H1 (cell line): ENCODE data around the gene DDX3X. TPM values are rescaled to one million over a fixed set of nuclear protein-coding genes. Genes with fewer than 3 reads are reported as not detected.

Experiments used
- CTCF ChIA-PET: fragments of 300-600 bp; sonication (Branson Sonifier 250); formaldehyde crosslinking; loops from one replicate; lab custom pipeline; 2021; ENCODE audit not compliant: partially characterized antibody; lab: Charles Lee
- POLR2A ChIA-PET: fragments of 300-600 bp; sonication (Branson Sonifier 250); formaldehyde crosslinking; loops from one replicate; lab custom pipeline; 2021; ENCODE audit warnings: inconsistent platforms; ENCODE audit not compliant: partially characterized antibody; lab: Charles Lee
- DNase-seq, 2 experiments: peaks; one replicate each; pipeline versions ENCODE4 v3.0.0 to v3.0.0-alpha.2; 2010 to 2022; ENCODE audit warnings: low spot score in 2 of 2, low read depth in 1 of 2, mixed read lengths in 1 of 2
- FAIRE-seq: peaks from 2 replicates; lab custom pipeline; 2011; peaks lifted over from hg19 to GRCh38; lab: Jason Lieb, UNC
- H2AFZ ChIP-seq: 2 replicates; pipeline ENCODE4 v1.8.1; 2012; ENCODE audit warnings: low read length, inconsistent platforms
- H2AK5ac ChIP-seq: 2 replicates; pipeline ENCODE4 v1.6.1; 2013; ENCODE audit warnings: low read depth, low read length
- H2BK120ac ChIP-seq: replicated peaks from 2 replicates; pipeline ENCODE3; 2013; ENCODE audit warnings: low read depth, low read length, inconsistent platforms
- H2BK12ac ChIP-seq: 2 replicates; pipeline ENCODE4 v1.6.1; 2013; ENCODE audit warnings: low read depth, low read length
- H2BK15ac ChIP-seq: 2 replicates; pipeline ENCODE4 v1.6.1; 2013; ENCODE audit warnings: low read length
- H2BK20ac ChIP-seq: 2 replicates; pipeline ENCODE4 v1.6.1; 2013; ENCODE audit warnings: low read length
- H2BK5ac ChIP-seq: 2 replicates; pipeline ENCODE4 v1.6.1; 2013; ENCODE audit warnings: low read depth, low read length
- H3K14ac ChIP-seq: 2 replicates; pipeline ENCODE4 v1.6.1; 2013; ENCODE audit warnings: inconsistent platforms; ENCODE audit not compliant: insufficient read length
- H3K18ac ChIP-seq: 2 replicates; pipeline ENCODE4 v1.6.1; 2013; ENCODE audit warnings: low read length; ENCODE audit errors: extremely low read depth
- H3K23ac ChIP-seq: 2 replicates; pipeline ENCODE4 v1.6.1; 2013; ENCODE audit warnings: inconsistent platforms; ENCODE audit not compliant: insufficient read length
- H3K23me2 ChIP-seq: 2 replicates; pipeline ENCODE4 v1.6.1; 2013; ENCODE audit warnings: low read depth, low read length
- H3K27ac ChIP-seq: 2 replicates; pipeline ENCODE4 v1.6.1; 2011; ENCODE audit warnings: low read depth, low read length, inconsistent platforms
- H3K27me3 ChIP-seq, 4 experiments: replicated peaks in 1 of 4; 1 replicate in 1 of 4; 2 replicates in 3 of 4; pipeline versions ENCODE4 v1.6.1 to v1.8.1; 2011 to 2013; ENCODE audit warnings: low read length in 3 of 4, mild to moderate bottlenecking in 3 of 4, inconsistent platforms in 2 of 4, mixed read lengths in 2 of 4, moderate library complexity in 1 of 4; ENCODE audit not compliant: control insufficient read depth in 3 of 4, insufficient read depth in 3 of 4; ENCODE audit errors: extremely low read depth in 1 of 4
- H3K36me3 ChIP-seq, 4 experiments: 2 replicates each; pipeline versions ENCODE4 v1.6.1 to v1.8.1; 2011 to 2013; ENCODE audit warnings: mild to moderate bottlenecking in 4 of 4, low read length in 3 of 4, moderate library complexity in 2 of 4, control low read depth in 1 of 4, inconsistent platforms in 1 of 4; ENCODE audit not compliant: insufficient read depth in 4 of 4, control insufficient read depth in 2 of 4
- H3K4ac ChIP-seq: replicated peaks from 2 replicates; pipeline ENCODE3; 2013; ENCODE audit warnings: low read length, low read depth, mixed read lengths, inconsistent platforms; ENCODE audit not compliant: insufficient read length
- H3K4me1 ChIP-seq, 4 experiments: replicated peaks in 1 of 4; 1 replicate in 1 of 4; 2 replicates in 3 of 4; pipeline versions ENCODE4 v1.6.1 to v1.8.1; 2011 to 2013; ENCODE audit warnings: low read length in 3 of 4, inconsistent platforms in 2 of 4, mixed read lengths in 1 of 4; ENCODE audit not compliant: insufficient read depth in 4 of 4, control insufficient read depth in 3 of 4
- H3K4me2 ChIP-seq, 2 experiments: 2 replicates each; pipeline versions ENCODE4 v1.6.1 to v1.8.1; 2011 to 2013; ENCODE audit warnings: low read depth in 2 of 2, low read length in 2 of 2, control low read depth in 1 of 2, inconsistent platforms in 1 of 2, mild to moderate bottlenecking in 1 of 2; ENCODE audit not compliant: insufficient read depth in 1 of 2
- H3K4me3 ChIP-seq, 4 experiments: fragments of 200-600, 300-600 bp in 1 of 4; sonication (generic), shearing (Covaris generic), sonication (Bioruptor Twin) in 1 of 4; 2 replicates each; pipeline versions ENCODE4 v1.5.1 to v1.8.1; 2011 to 2016; ENCODE audit warnings: low read length in 4 of 4, low read depth in 3 of 4, control low read depth in 2 of 4, inconsistent platforms in 2 of 4, mild to moderate bottlenecking in 2 of 4, mixed read lengths in 1 of 4, moderate library complexity in 1 of 4; ENCODE audit not compliant: insufficient read depth in 2 of 4; ENCODE audit errors: extremely low read depth in 1 of 4
- H3K56ac ChIP-seq: replicated peaks from 2 replicates; pipeline ENCODE3; 2013; ENCODE audit warnings: low read depth, mild to moderate bottlenecking, mixed read lengths, low read length, inconsistent platforms; ENCODE audit not compliant: insufficient read length
- H3K79me1 ChIP-seq: 2 replicates; pipeline ENCODE4 v1.6.1; 2013; ENCODE audit warnings: low read depth, low read length, control low read depth
- H3K79me2 ChIP-seq, 2 experiments: 2 replicates each; pipeline versions ENCODE4 v1.6.1 to v1.8.1; 2012 to 2013; ENCODE audit warnings: low read length in 2 of 2, mild to moderate bottlenecking in 2 of 2, inconsistent platforms in 1 of 2; ENCODE audit not compliant: insufficient read depth in 2 of 2, control insufficient read depth in 1 of 2
- H3K9ac ChIP-seq, 4 experiments: replicated peaks in 1 of 4; 1 replicate in 1 of 4; 2 replicates in 3 of 4; pipeline versions ENCODE4 v1.6.1 to v1.8.1; 2011 to 2013; ENCODE audit warnings: low read depth in 3 of 4, low read length in 3 of 4, control low read depth in 2 of 4, mild to moderate bottlenecking in 2 of 4, moderate library complexity in 2 of 4, inconsistent platforms in 1 of 4; ENCODE audit errors: extremely low read depth in 1 of 4
- H3K9me3 ChIP-seq, 2 experiments: 2 replicates each; pipeline versions ENCODE4 v1.6.1 to v1.8.1; 2012 to 2013; ENCODE audit warnings: mild to moderate bottlenecking in 2 of 2, moderate library complexity in 2 of 2, control low read depth in 1 of 2, inconsistent platforms in 1 of 2, low read depth in 1 of 2, low read length in 1 of 2, mixed read lengths in 1 of 2; ENCODE audit not compliant: insufficient read depth in 2 of 2
- H4K20me1 ChIP-seq, 2 experiments: replicated peaks in 1 of 2; 2 replicates each; pipeline versions ENCODE3 to v1.8.1; 2011 to 2013; ENCODE audit warnings: inconsistent platforms in 2 of 2, low read length in 2 of 2, mild to moderate bottlenecking in 1 of 2; ENCODE audit not compliant: insufficient read depth in 2 of 2, control insufficient read depth in 1 of 2
- H4K5ac ChIP-seq: 2 replicates; pipeline ENCODE4 v1.6.1; 2013; ENCODE audit warnings: low read length, low read depth, mixed read lengths, inconsistent platforms; ENCODE audit not compliant: insufficient read length
- H4K8ac ChIP-seq: 2 replicates; pipeline ENCODE4 v1.8.0; 2013; ENCODE audit warnings: mild to moderate bottlenecking, moderate library complexity, low read length, inconsistent platforms; ENCODE audit not compliant: insufficient read depth; ENCODE audit errors: extremely low read depth
- H4K91ac ChIP-seq: replicated peaks from 2 replicates; pipeline ENCODE3; 2013; ENCODE audit warnings: low read length, mixed read lengths, inconsistent platforms; ENCODE audit not compliant: insufficient read length
- CTCF ChIP-seq, 3 experiments: IDR thresholded peaks; 1 replicate in 2 of 3; 2 replicates in 1 of 3; pipeline versions ENCODE4 v1.5.1 to v1.6.1; 2011; ENCODE audit warnings: low read length in 3 of 3, mild to moderate bottlenecking in 3 of 3, inconsistent platforms in 2 of 3, low read depth in 1 of 3, moderate library complexity in 1 of 3; ENCODE audit not compliant: insufficient read depth in 1 of 3; ENCODE audit errors: control extremely low read depth in 1 of 3
- EZH2 ChIP-seq: fragments of 200-600 bp; sonication (generic); IDR thresholded peaks from 2 replicates; pipeline ENCODE4 v1.7.1; 2012; ENCODE audit warnings: low read depth, mild to moderate bottlenecking, moderate library complexity, low read length, inconsistent platforms; ENCODE audit not compliant: severe bottlenecking
- GTF2F1 ChIP-seq: IDR thresholded peaks from 2 replicates; pipeline ENCODE4 v1.6.1; 2012; ENCODE audit warnings: low read depth, low read length, improper control_type of control experiment, borderline replicate concordance
- KDM5A ChIP-seq: fragments of 200-600 bp; IDR thresholded peaks from 2 replicates; pipeline ENCODE4 v1.7.1; 2012; ENCODE audit warnings: mild to moderate bottlenecking, low read length, inconsistent platforms, mixed read lengths
- POLR2A ChIP-seq, 2 experiments: IDR thresholded peaks; 1 replicate in 1 of 2; 2 replicates in 1 of 2; pipeline ENCODE4 v1.6.1; 2011; ENCODE audit warnings: low read depth in 2 of 2, low read length in 2 of 2, mild to moderate bottlenecking in 2 of 2; ENCODE audit errors: control extremely low read depth in 1 of 2
- SAP30 ChIP-seq: fragments of 300-600 bp; sonication (generic); IDR thresholded peaks from 2 replicates; pipeline ENCODE4 v1.7.1; 2012; ENCODE audit warnings: low read length, moderate library complexity, mild to moderate bottlenecking, inconsistent platforms; ENCODE audit not compliant: insufficient read depth, insufficient replicate concordance
- SP1 ChIP-seq: IDR thresholded peaks from 2 replicates; pipeline ENCODE4 v1.6.1; 2011; ENCODE audit warnings: low read depth, low read length
- SRF ChIP-seq: IDR thresholded peaks from 2 replicates; pipeline ENCODE4 v1.6.1; 2011; ENCODE audit warnings: mild to moderate bottlenecking, low read depth, low read length, moderate library complexity
- SUZ12 ChIP-seq: fragments of 200-600 bp; sonication (generic); IDR thresholded peaks from 2 replicates; pipeline ENCODE4 v1.6.1; 2012; ENCODE audit warnings: mild to moderate bottlenecking, inconsistent platforms, low read length, moderate library complexity, mixed read lengths
- WGBS, 2 experiments: shearing (Covaris generic) in 1 of 2; methylation state at CpG; one replicate each; pipeline versions ENCODE4 v1.1.6 to v1.1.7; 2013 to 2015; ENCODE audit warnings: low lambda C conversion rate in 2 of 2, mixed read lengths in 2 of 2, inconsistent platforms in 1 of 2, low coverage in 1 of 2, missing lambda C conversion rate in 1 of 2; ENCODE audit not compliant: insufficient replicate concordance in 2 of 2, insufficient coverage in 1 of 2, insufficient read length in 1 of 2; ENCODE audit errors: extremely low coverage in 1 of 2, missing lambda C conversion rate in 1 of 2; 5-methylcytosine and 5-hydroxymethylcytosine counted together
- polyA plus RNA-seq, 7 experiments: library from polyadenylated mRNA; depleted of rRNA in 3 of 7; stranded (reverse) in 5 of 7; unstranded in 2 of 7; fragments of >200 nt in 5 of 7; fragments of 200-250 nt in 2 of 7; gene quantifications; 1 replicate in 5 of 7; 2 replicates in 1 of 7; 4 replicates in 1 of 7; pipeline versions ENCODE4 v1.2.1 to v1.2.3, GENCODE V29; 2011 to 2013; ENCODE audit warnings: missing spikeins in 2 of 7, mixed read lengths in 2 of 7
- total RNA-seq: library from RNA; stranded (reverse); fragmentation: NEBNext Ultra II Directional; extraction: Animal tissue kit (Norgen Biotek cat#: 25700); gene quantifications from 2 replicates; pipeline ENCODE4 v1.2.1, GENCODE V29; 2021
- TF ChIP-seq, protein P1 (sequence below): IDR thresholded peaks from 2 replicates; pipeline ENCODE4 v1.6.1; 2011; ENCODE audit warnings: low read depth, mild to moderate bottlenecking, low read length; ENCODE audit not compliant: insufficient read depth

The DDX3X gene
- total and polyA plus RNA-seq, 2 of the 8 experiments (the other 6 are each of a cell fraction or from before 2014, with no cell fraction given) = 39.4 to 291 TPM

- no peak overlapping the region for H4K8ac ChIP-seq
These were observed 75.0 kb downstream of the DDX3X start for GRCh38 chrX:41409006-41409405.

More at GRCh38 chrX:41409006-41409405, 75.0 kb downstream of the DDX3X start:
- Histone ChIP-seq H2AFZ (no peak overlapping the region), H3K4me1 (no peaks in the 10 kb centered on the region), H2BK12ac (no peak overlapping the region), H3K9me3 (peaks cover 0 to under 1% of the 10 kb centered on the region in 2 experiments; a peak in 1 of 4 replicates), H3K23me2 (no peaks in the 10 kb centered on the region), H3K4ac (no peak overlapping the region), H3K79me2 (no peaks in the 10 kb centered on the region), H2BK5ac (no peak overlapping the region), H3K56ac (no peak overlapping the region), H4K5ac (no peak overlapping the region), H3K4me3 (no peak overlapping the region), H3K14ac (no peak overlapping the region), H4K91ac (no peak overlapping the region), H3K18ac (no peak overlapping the region), H3K79me1 (no peaks in the 10 kb centered on the region), H3K36me3 (no peaks in the 10 kb centered on the region), H2BK15ac (no peak overlapping the region), H3K4me2 (no peak overlapping the region), H4K20me1 (no peaks in the 10 kb centered on the region), H2AK5ac (no peak overlapping the region), H3K27ac (no peak overlapping the region), H2BK120ac (no peak overlapping the region), H3K27me3 (no peaks in the 10 kb centered on the region), H3K23ac (no peak overlapping the region), H3K9ac (no peak overlapping the region), H2BK20ac (no peak overlapping the region)
- WGBS, 2 experiments = 88% methylated on average over 5 of the region's 5 CpGs; no CpG with 5 or more reads in 1 of the 2 experiments
- ChIA-PET POLR2A (interaction anchor here (0.8 to 1.2 kb wide), 2 partner anchors 12 to 73 kb away, joined by 3 read pairs; no protein-coding TSS in a partner anchor), CTCF (no interaction called here)
- FAIRE-seq = no peak
- TF ChIP-seq SUZ12 = no peak
- no peak for TF ChIP-seq KDM5A
- no peak for TF ChIP-seq SP1
- TF ChIP-seq SAP30 = no peak
- TF ChIP-seq, protein P1, sequence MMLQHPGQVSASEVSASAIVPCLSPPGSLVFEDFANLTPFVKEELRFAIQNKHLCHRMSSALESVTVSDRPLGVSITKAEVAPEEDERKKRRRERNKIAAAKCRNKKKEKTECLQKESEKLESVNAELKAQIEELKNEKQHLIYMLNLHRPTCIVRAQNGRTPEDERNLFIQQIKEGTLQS = no peak
- TF ChIP-seq CTCF (IDR thresholded peaks at IDR 0.05; ENCODE audit: control extremely low read depth in 1 of 3, insufficient read depth in 1 of 3, low read depth in 1 of 3, low read length in 3 of 3) = no peak
- no peak for TF ChIP-seq SRF
- TF ChIP-seq POLR2A (IDR thresholded peaks at IDR 0.05; ENCODE audit: control extremely low read depth in 1 of 2, low read depth in 2 of 2, low read length in 2 of 2) = no peak
- no peak for TF ChIP-seq EZH2
- TF ChIP-seq GTF2F1 = no peak
- DNase-seq = no peak
